SH-SY5Y (cell line): ENCODE results near the gene PNMA8B.

Source experiments
- GATA2 ChIP-seq: IDR thresholded peaks from 2 replicates; pipeline ENCODE4 v1.6.1; 2011; ENCODE audit warnings: mild to moderate bottlenecking, low read depth, low read length
- GATA3 ChIP-seq: IDR thresholded peaks from 2 replicates; pipeline ENCODE4 v1.6.1; 2011; ENCODE audit warnings: low read depth, mild to moderate bottlenecking, low read length, moderate library complexity

Gene PNMA8B, protein sequence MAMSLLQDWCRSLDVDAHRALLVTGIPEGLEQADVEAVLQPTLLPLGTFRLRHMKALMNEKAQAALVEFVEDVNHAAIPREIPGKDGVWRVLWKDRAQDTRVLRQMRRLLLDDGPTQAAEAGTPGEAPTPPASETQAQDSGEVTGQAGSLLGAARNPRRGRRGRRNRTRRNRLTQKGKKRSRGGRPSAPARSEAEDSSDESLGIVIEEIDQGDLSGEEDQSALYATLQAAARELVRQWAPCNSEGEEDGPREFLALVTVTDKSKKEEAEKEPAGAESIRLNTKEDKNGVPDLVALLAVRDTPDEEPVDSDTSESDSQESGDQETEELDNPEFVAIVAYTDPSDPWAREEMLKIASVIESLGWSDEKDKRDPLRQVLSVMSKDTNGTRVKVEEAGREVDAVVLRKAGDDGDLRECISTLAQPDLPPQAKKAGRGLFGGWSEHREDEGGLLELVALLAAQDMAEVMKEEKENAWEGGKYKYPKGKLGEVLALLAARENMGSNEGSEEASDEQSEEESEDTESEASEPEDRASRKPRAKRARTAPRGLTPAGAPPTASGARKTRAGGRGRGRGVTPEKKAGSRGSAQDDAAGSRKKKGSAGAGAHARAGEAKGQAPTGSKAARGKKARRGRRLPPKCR

DNA sequence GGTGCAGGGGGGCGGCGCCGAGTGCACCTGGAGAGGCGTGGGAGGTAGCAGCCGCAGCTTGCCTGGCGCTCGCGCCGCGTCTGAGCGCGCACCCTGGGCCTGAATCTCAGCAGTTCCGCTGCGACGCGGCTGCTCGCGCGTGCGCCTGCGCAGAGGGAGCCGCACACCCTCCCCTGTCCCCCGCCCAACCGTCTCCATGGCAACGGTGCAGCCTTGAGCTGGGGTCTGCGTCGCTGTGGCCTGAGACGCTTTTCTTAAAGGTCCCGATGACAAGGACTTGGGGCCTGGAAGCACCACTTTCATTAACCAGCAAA lies at the start of gene PNMA8B:
TSS of gene PNMA8B (minus strand) at position 82 of the 314 bp plus-strand sequence. CDS start 402 bp downstream, outside the sequence.
- TF ChIP-seq GATA2 (no peak), GATA3 (no peak)

DNA sequence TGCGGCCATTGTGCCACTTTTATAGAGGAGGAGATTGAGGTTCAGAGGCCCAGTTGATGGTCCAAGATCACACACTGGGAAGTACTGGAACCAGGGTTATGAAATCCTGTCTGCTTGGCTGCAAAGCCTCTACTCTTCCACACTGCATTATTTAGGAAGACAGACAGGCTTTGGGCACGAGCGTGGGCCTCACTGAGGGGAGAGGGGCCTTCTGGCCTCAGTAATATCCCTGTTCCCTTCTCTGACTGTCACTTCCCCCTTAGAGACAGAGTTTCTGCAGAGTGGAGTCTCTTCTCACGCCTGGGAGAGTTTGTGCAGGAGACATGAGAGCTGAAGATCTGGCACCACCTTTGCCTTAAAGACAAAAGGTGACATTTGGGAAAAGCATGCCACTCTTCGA lies 49.0 kb upstream of the PNMA8B start:
- no peak for TF ChIP-seq GATA3
- TF ChIP-seq GATA2, result no peak

DNA sequence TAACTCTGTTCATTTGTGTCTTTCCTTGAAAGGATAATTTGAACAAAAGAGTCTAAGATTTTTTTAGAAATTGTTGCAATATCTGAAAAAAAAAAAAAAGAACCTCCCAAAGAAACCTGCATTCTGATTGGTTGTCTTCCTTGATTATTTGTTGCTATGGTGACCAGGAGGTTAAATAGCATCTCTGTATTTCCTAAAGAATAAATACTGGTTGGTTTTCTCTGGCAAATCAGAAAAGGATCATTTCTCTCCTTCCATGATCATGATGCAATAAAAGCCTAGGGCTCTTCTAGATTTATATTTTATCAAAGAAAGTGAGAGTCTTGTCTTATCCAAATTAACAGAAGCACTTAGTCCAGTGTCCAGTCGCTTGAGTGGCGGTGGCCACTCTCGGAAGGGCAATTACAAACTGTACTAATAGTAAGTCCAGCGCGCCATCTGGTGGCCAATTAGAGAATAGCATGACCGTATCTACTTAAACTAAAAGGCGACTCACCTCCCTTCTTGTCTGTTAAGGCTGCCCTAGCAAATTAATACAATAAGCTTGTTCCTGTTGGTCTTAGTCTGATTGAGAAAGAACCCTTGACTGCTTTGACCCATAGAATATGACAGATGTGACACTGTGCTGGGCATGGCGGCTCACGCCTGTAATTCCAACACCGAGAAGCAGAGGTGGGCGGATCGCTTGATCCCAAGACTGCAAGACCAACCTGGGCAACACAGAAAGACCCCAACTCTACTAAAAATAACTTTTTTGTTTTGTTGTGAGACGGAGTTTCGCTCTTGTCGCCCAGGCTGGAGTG lies 47.0 kb upstream of the PNMA8B start:
- TF ChIP-seq GATA2, result no peak
- no peak for TF ChIP-seq GATA3

DNA sequence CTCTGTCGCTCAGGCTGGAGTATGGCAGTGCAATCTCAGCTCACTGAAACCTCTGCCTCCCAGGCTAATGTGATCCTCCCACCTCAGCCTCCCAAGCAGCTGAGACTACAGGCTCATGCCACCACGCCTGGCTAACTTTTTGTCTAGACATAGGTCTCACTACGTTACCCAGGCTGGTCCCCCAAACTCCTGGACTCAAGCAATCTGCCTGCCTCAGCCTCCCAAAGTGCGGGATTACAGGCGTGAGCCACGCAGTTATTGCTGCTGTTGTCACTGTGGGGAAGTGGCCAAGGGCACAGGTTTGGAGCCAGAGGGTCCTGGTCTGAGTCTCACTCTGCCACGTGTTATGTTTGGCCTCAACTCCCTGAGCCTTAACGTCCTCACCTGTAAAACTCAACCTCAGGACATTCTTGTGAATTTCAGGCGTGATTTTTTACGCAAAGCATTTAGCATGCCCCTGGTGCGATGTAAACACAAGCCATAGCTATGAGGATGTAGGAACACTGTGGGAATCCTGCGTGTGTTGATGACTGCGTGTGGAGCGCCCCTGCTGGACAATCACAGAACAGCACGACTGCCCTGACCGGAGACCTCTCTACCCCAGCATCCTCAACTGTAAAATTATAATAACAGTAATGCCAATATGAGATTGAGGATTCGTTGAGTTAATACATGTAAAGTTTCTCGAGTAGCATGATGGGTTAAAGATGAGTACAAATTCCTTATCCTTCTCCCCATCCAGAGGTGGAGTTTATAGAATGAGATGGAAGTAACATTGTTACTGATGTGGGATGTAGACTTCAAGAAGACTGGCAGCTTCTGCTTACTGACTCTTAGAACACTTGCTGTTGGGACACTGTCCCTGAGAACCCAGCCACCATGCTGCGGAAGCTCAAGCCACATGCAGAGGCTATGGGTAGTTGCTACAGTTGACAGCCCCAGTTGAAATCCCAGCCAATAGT lies 41.8 kb upstream of the PNMA8B start:
- TF ChIP-seq GATA3 (no peak), GATA2 (no peak)

DNA sequence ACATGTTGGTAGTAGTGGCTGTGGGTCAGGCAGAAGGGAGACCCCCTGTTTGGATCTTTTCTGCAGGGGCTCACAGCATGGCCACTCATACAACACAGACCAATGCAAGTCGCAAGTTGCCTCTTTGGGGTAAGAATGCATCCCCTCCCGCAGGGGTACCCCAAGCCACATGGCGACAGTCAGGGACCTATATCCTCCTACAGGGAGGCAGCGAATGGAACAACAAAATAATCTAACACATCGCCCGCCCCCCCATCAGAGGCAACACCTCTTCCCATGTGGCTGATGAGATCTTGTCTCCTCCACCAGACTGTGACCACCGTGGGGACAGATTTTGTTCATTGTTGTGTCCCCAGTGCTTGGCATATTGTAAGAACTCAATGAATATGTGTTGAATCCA lies 40.7 kb upstream of the PNMA8B start:
- TF ChIP-seq GATA3, result no peak
- no peak for TF ChIP-seq GATA2

DNA sequence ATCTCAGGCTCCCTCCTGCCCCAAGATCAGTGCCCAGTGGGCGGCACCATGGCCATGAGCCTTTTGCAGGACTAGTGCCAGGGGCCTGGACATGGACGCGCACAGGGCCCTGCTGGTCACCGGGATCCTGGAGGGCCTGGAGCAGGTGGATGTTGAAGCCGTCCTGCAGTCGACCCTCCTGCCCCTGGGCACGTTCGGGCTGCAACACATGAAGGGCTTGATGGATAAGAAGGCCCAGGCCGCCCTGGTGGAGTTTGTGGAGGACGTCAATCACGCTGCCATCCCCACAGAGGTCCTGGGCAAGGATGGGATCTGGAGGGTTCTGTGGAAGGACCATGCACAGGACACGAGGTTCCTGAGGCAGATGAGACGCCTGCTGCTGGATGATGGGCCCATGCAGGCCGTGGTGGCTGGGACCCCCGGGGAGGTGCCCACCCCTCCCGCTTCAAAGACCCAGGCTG lies 38.0 kb upstream of the PNMA8B start:
- TF ChIP-seq GATA3 (no peak), GATA2 (no peak)

DNA sequence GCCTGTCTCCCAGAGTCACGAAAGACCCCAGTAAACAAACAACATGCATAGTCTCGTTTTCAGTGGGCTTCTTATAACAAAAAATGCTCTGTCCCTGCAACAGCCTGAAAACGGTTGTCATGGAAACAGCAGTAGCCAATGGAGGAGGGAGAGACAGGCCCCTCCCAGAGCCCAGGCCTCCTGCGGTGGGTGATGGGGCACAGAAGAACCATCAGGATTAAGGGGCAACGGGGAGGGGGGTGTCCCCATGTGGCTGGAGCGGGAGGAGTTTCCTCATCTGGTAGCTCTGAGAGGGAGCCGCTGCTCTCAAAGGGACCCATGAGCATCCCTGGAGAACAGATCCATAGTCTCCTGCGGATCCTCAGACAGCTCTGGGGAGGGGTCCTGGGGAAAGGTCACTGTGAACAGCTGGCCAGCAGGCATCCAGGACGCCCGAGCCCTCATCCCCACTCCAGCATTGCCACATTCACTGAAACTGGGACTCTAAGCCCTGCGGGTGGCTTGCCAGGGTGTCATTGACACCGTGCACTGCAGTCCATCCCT lies 37.5 kb upstream of the PNMA8B start:
- TF ChIP-seq GATA3, result no peak
- no peak for TF ChIP-seq GATA2

DNA sequence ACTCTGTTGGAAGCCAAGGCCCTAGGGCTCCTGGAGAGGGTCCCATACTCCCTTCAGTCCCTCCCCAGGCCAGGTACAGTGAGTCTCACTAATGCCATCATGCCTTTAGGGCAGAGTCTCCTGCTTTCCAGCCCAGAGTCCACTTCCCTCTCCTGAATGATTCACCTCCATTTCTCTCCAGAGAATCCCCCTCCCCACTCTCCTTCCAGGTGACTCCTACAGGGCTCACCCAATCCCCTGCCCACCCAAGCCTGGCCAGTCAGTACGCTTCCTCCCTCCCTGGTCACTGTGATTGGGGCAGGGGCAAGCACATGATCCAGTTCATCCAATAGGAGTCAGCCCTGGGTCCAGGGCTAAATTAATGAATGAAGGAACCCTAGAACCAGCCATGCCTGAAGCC lies 35.0 kb upstream of the PNMA8B start:
- TF ChIP-seq GATA2 (no peak), GATA3 (no peak)

DNA sequence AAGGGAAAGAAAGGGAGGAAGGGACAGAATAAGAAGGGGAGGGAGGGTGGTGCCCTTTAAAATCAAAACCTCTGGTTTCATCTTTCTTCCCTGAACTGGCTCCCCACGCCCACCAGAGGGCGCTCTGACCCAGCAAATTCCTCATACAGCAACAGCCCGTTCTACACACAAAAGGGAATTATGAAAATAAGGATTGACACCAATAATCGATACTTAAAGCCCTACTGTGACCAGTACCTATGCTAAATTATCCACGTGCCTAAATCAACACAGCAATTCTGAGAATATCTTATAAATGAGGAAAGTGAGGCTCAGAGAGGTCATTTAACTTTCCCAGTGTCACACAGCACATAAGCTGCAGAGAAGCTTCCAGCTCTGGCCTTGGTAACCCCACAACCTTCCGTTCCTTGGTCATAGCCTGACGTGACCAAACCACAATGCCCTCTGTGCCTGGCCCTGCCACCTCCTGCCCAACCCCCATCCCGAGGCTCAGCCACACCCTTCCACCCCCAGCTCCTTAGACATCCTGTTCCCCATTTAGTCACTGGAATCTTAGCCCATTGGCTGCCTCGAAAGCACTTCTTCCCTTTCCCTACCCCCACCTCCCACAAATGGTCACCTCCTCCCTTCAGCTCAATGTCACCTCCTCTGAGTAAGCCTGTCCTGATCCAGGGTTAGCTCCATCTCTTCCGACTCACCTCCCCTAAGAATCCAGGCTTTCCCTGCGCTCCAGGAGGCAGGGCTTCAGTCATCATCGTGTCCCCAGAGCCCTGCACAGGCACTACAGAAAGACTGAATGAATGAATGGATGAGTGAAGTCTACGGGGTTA lies 34.2 kb upstream of the PNMA8B start:
- TF ChIP-seq GATA3 (no peak), GATA2 (no peak)

DNA sequence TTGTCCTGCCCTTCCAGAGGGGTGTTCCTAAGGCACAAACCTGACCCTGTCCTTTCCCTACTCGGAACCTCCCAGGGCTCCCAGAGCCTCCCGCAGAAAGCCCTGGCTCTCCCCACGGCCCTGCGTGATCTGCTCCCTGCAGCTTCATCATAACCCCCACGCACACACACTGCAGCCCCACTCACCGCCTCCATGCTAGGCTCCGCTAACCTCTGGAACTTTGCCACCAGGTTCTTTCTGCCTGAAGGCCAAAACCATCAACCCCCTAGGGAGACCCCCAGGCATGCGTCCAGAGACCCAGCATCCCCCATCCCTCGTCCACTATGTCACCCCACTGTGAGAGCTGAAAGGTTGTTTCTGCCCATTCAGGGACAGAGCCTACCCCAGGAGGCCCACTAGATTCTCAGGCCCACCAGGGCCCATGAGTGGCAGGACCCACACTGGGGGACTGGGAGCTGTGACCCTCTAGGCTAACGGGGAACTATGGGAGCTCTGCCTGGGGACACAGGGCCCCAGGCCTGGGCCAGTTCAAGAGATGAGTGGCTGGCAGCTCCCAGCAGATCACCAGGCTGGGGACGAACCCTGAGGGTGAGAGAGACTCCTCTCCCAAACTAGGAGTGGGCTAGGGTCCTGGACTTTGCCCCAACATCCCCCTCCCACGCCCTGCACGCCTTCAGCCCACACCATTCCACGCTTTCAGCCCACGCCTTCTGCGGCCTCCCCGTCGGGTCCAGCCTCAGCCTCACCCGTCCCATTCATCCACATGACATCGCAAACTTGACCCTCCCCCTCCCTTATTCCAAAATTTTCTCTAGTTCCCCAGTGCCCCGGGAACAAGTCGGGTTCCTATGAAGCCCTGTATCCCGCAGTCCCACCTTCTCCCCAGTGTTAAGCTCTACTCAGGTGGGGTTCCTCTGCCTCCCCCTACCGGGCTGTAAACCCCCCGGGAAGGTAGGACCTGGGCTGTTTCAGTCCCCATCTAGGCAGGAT lies 33.2 kb upstream of the PNMA8B start:
- no peak for TF ChIP-seq GATA2
- no peak for TF ChIP-seq GATA3

DNA sequence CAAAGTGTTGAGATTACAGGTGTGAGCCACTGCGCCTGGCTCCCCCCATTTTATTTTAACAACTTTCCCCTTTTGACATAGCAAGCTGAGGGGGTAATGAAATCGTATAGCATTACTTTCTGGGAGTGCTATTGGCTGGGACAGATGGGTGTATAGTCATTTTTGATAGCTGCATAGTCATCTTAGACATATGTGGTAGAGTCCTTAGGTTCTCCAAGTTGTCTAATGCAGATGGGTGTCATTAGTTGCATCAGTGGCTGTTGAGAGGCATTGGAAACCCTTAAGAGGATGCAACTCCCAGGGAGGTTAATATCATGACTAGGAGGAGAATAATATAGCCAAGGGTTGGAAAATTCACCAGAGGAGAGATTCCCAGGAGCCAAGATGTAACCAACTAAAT lies 28.6 kb upstream of the PNMA8B start:
- TF ChIP-seq GATA3, result no peak
- no peak for TF ChIP-seq GATA2
